A549 (cell line): Measurements from ENCODE around the gene SLC26A1. TPM values are rescaled to one million over a fixed set of nuclear protein-coding genes. Genes with fewer than 3 reads are reported as not detected.

Source experiments
- ATAC-seq, 2 experiments: fragments of 200-7000 bp in 1 of 2; fragments of >200 bp in 1 of 2; cut with Nextera tagmentation in 1 of 2; cut with Tn5 transposase in 1 of 2; 3 replicates each; pipeline versions ENCODE4 v1.8.0 to v1.9.1; 2018 to 2020; ENCODE audit warnings: mild to moderate bottlenecking in 1 of 2, moderate library complexity in 1 of 2
- CTCF ChIA-PET: fragments of 300-600 bp; sonication (Branson Sonifier 250); formaldehyde crosslinking; extraction: SDS; loops from one replicate; lab custom pipeline; 2021; ENCODE audit warnings: antibody characterized with exemption, inconsistent platforms; lab: Yijun Ruan, JAX
- POLR2A ChIA-PET: fragments of 350-600 bp; formaldehyde crosslinking; extraction: SDS; loops from one replicate; lab custom pipeline; 2021; ENCODE audit warnings: antibody characterized with exemption, inconsistent platforms; lab: Yijun Ruan, JAX
- DNase-seq, 2 experiments: peaks; one replicate each; pipeline versions ENCODE4 v3.0.0 to v3.0.0-alpha.2; 2011 to 2016; ENCODE audit warnings: low read depth in 1 of 2, low spot score in 1 of 2
- FAIRE-seq: peaks from 2 replicates; lab custom pipeline; 2011; peaks lifted over from hg19 to GRCh38; lab: Jason Lieb, UNC
- H3K27ac ChIP-seq, 2 experiments: fragments of >200 bp; sonication (Bioruptor Twin); formaldehyde crosslinking; 3 replicates each; pipeline ENCODE4 v1.5.1; 2016 to 2017
- H3K4me1 ChIP-seq: fragments of >200 bp; sonication (Bioruptor Twin); formaldehyde crosslinking; 3 replicates; pipeline ENCODE4 v1.6.1; 2016
- H3K4me2 ChIP-seq: fragments of >200 bp; sonication (Bioruptor Twin); formaldehyde crosslinking; 3 replicates; pipeline ENCODE4 v1.6.1; 2016
- H3K4me3 ChIP-seq: fragments of >200 bp; sonication (Bioruptor Twin); formaldehyde crosslinking; 3 replicates; pipeline ENCODE4 v1.5.1; 2016
- H3K9me3 ChIP-seq: fragments of >200 bp; sonication (Bioruptor Twin); formaldehyde crosslinking; 3 replicates; pipeline ENCODE4 v1.6.1; 2016
- CBX8 ChIP-seq: fragments of 200-600 bp; sonication (generic); IDR thresholded peaks from 2 replicates; pipeline ENCODE4 v1.6.1; 2016
- EHMT2 ChIP-seq: fragments of 200-600 bp; sonication (generic); IDR thresholded peaks from 2 replicates; pipeline ENCODE4 v1.6.1; 2016; ENCODE audit warnings: antibody characterized with exemption, low read depth, mild to moderate bottlenecking, moderate library complexity
- ESRRA ChIP-seq: fragments of 150-350 bp; IDR thresholded peaks from 2 replicates; pipeline ENCODE4 v1.6.1; 2014; ENCODE audit warnings: mild to moderate bottlenecking, low read length, borderline replicate concordance
- HOXA7 ChIP-seq: fragments of 250-450 bp; sonication (Bioruptor Pico); IDR thresholded peaks from 2 replicates; pipeline ENCODE4 v1.5.0; 2020; ENCODE audit warnings: mild to moderate bottlenecking, moderate library complexity
- JUN ChIP-seq, 2 experiments: fragments of >200 bp; sonication (Bioruptor Twin); formaldehyde crosslinking; IDR thresholded peaks; 2 replicates in 1 of 2; 3 replicates in 1 of 2; pipeline ENCODE4 v1.6.1; 2016 to 2017
- KDM1A ChIP-seq: fragments of 200-600 bp; sonication (generic); IDR thresholded peaks from 2 replicates; pipeline ENCODE4 v1.6.1; 2016; ENCODE audit warnings: low read depth, mild to moderate bottlenecking
- MYC ChIP-seq: IDR thresholded peaks from 2 replicates; pipeline ENCODE4 v1.6.1; 2012; ENCODE audit warnings: mild to moderate bottlenecking, inconsistent platforms, low read length, improper control_type of control experiment, borderline replicate concordance
- NFE2L2 ChIP-seq: fragments of 150-350 bp; conservative IDR thresholded peaks from 2 replicates; pipeline ENCODE4 v1.6.1; 2014; ENCODE audit warnings: low read length
- PHF8 ChIP-seq: fragments of 200-600 bp; sonication (generic); IDR thresholded peaks from 2 replicates; pipeline ENCODE4 v1.6.1; 2016; ENCODE audit warnings: low read depth, mild to moderate bottlenecking, antibody characterized with exemption, moderate library complexity, borderline replicate concordance
- POLR2A ChIP-seq: IDR thresholded peaks from 2 replicates; pipeline ENCODE4 v1.6.1; 2012; ENCODE audit warnings: mild to moderate bottlenecking, low read length
- POLR2AphosphoS2 ChIP-seq: conservative IDR thresholded peaks from 2 replicates; pipeline ENCODE4 v1.6.1; 2012; ENCODE audit warnings: low read length, improper control_type of control experiment, inconsistent platforms
- RARB ChIP-seq: fragments of 250-450 bp; sonication (Bioruptor Pico); IDR thresholded peaks from 2 replicates; pipeline ENCODE4 v1.8.0; 2021; ENCODE audit warnings: mild to moderate bottlenecking, moderate library complexity
- SMC3 ChIP-seq: fragments of >200 bp; sonication (Bioruptor Twin); formaldehyde crosslinking; IDR thresholded peaks from 3 replicates; pipeline ENCODE4 v1.6.1; 2018; ENCODE audit warnings: inconsistent platforms
- ZFP36 ChIP-seq: fragments of 450-650 bp; IDR thresholded peaks from 2 replicates; pipeline ENCODE4 v1.6.1; 2014; ENCODE audit warnings: borderline replicate concordance; ENCODE audit not compliant: partially characterized antibody
- ZSCAN20 ChIP-seq: fragments of 250-450 bp; sonication (Bioruptor Pico); IDR thresholded peaks from 2 replicates; pipeline ENCODE4 v1.8.0; 2022; ENCODE audit warnings: mild to moderate bottlenecking, moderate library complexity
- WGBS: methylation state at CpG from one replicate; pipeline ENCODE4 v1.1.6; 2017; ENCODE audit errors: missing lambda C conversion rate; 5-methylcytosine and 5-hydroxymethylcytosine counted together
- polyA plus RNA-seq, 4 experiments: library from polyadenylated mRNA; depleted of rRNA in 3 of 4; stranded (reverse); fragments of >200 nt; fragmentation: RNase III in 1 of 4; extraction: RNeasy Plus Mini Kit Qiagen cat#74134 plus additional on column Dnase treatment in 1 of 4; gene quantifications; 2 replicates in 3 of 4; 3 replicates in 1 of 4; pipeline ENCODE4 v1.2.3, GENCODE V29; 2011 to 2017
- TF ChIP-seq, protein P1 (sequence below): IDR thresholded peaks from 2 replicates; pipeline ENCODE4 v1.6.1; 2012; ENCODE audit warnings: low read depth, borderline replicate concordance
- TF ChIP-seq, protein P2 (sequence below): fragments of 200-600 bp; sonication (generic); IDR thresholded peaks from 2 replicates; pipeline ENCODE4 v1.6.1; 2016; ENCODE audit warnings: antibody characterized with exemption, mild to moderate bottlenecking, moderate library complexity
- TF ChIP-seq, protein P3 (sequence below): fragments of >200 bp; sonication (Bioruptor Twin); formaldehyde crosslinking; IDR thresholded peaks from 3 replicates; pipeline ENCODE4 v1.5.1; 2016
- TF ChIP-seq, protein P4 (sequence below): fragments of >200 bp; sonication (Bioruptor Twin); formaldehyde crosslinking; IDR thresholded peaks from 2 replicates; pipeline ENCODE4 v1.6.1; 2016
- TF ChIP-seq, protein P5 (sequence below): fragments of 250-450 bp; sonication (Bioruptor Pico); IDR thresholded peaks from 2 replicates; pipeline ENCODE4 v1.5.0; 2021; ENCODE audit warnings: mild to moderate bottlenecking, moderate library complexity, borderline replicate concordance
- TF ChIP-seq, protein P6 (sequence below): fragments of >200 bp; sonication (Bioruptor Twin); formaldehyde crosslinking; IDR thresholded peaks from 3 replicates; pipeline ENCODE4 v1.6.1; 2016

Gene SLC26A1
- polyA plus RNA-seq, 2 of the 4 experiments (the other 2 are of a cell fraction): 0.23 to 0.61 TPM

DNA sequence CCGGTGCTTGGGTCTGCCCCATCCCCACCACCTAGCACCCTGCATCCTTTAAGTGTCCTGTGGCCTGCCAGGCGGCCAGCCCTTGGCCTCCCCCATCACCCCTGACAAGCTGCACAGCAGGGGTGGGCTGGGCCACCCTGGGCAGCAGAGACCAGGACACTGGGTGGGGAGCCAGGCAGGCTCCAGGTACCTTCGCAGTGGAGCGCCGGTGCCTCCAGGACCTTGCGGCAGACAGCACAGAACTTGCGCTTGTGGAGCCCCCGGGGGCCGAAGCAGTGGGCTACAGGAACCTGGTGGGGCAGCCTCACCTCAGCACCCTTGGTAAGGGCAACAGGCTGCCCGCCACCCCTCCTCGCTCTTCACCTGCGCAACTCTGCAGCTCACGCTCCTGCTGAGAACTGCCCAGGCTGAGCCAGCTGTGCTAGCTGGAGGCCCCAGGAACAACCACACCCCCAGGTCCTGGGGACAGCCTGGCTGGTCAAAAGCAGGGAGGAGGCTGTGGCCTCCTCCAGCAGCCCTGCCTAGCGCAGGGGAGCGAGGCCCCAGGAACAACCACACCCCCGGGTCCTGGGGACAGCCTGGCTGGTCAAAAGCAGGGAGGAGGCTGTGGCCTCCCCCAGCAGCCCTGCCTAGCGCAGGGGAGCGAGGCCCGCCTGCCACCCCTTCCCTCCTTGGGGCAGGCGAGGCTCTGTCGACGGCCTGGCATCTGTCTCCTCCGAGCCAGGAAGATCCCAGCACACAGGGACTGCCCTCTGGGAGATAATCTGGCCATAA, 24.4 kb downstream of the SLC26A1 start:
- H3K9me3 ChIP-seq: no peaks in the 10 kb centered on the region
- no peak overlapping the region for H3K4me2 ChIP-seq
- WGBS: 100% methylated on average over 5 of the region's 23 CpGs
- H3K4me3 ChIP-seq: no peak overlapping the region
- no peak overlapping the region for H3K27ac ChIP-seq
- TF ChIP-seq ZFP36: no peak
- no peak for TF ChIP-seq RARB (CRISPR knock-in tag)
- no peak for TF ChIP-seq KDM1A
- TF ChIP-seq JUN (IDR thresholded peaks at IDR 0.05): no peak
- no peak for TF ChIP-seq SMC3
- TF ChIP-seq, protein P1, sequence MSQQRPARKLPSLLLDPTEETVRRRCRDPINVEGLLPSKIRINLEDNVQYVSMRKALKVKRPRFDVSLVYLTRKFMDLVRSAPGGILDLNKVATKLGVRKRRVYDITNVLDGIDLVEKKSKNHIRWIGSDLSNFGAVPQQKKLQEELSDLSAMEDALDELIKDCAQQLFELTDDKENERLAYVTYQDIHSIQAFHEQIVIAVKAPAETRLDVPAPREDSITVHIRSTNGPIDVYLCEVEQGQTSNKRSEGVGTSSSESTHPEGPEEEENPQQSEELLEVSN: no peak
- TF ChIP-seq POLR2A: no peak
- TF ChIP-seq, protein P2, sequence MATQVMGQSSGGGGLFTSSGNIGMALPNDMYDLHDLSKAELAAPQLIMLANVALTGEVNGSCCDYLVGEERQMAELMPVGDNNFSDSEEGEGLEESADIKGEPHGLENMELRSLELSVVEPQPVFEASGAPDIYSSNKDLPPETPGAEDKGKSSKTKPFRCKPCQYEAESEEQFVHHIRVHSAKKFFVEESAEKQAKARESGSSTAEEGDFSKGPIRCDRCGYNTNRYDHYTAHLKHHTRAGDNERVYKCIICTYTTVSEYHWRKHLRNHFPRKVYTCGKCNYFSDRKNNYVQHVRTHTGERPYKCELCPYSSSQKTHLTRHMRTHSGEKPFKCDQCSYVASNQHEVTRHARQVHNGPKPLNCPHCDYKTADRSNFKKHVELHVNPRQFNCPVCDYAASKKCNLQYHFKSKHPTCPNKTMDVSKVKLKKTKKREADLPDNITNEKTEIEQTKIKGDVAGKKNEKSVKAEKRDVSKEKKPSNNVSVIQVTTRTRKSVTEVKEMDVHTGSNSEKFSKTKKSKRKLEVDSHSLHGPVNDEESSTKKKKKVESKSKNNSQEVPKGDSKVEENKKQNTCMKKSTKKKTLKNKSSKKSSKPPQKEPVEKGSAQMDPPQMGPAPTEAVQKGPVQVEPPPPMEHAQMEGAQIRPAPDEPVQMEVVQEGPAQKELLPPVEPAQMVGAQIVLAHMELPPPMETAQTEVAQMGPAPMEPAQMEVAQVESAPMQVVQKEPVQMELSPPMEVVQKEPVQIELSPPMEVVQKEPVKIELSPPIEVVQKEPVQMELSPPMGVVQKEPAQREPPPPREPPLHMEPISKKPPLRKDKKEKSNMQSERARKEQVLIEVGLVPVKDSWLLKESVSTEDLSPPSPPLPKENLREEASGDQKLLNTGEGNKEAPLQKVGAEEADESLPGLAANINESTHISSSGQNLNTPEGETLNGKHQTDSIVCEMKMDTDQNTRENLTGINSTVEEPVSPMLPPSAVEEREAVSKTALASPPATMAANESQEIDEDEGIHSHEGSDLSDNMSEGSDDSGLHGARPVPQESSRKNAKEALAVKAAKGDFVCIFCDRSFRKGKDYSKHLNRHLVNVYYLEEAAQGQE: no peak
- TF ChIP-seq, protein P3, sequence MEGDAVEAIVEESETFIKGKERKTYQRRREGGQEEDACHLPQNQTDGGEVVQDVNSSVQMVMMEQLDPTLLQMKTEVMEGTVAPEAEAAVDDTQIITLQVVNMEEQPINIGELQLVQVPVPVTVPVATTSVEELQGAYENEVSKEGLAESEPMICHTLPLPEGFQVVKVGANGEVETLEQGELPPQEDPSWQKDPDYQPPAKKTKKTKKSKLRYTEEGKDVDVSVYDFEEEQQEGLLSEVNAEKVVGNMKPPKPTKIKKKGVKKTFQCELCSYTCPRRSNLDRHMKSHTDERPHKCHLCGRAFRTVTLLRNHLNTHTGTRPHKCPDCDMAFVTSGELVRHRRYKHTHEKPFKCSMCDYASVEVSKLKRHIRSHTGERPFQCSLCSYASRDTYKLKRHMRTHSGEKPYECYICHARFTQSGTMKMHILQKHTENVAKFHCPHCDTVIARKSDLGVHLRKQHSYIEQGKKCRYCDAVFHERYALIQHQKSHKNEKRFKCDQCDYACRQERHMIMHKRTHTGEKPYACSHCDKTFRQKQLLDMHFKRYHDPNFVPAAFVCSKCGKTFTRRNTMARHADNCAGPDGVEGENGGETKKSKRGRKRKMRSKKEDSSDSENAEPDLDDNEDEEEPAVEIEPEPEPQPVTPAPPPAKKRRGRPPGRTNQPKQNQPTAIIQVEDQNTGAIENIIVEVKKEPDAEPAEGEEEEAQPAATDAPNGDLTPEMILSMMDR: no peak
- no peak for TF ChIP-seq ESRRA
- TF ChIP-seq, protein P4, sequence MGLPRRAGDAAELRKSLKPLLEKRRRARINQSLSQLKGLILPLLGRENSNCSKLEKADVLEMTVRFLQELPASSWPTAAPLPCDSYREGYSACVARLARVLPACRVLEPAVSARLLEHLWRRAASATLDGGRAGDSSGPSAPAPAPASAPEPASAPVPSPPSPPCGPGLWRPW: no peak
- TF ChIP-seq, all 56 proteins: peak for 0
- POLR2A ChIA-PET: no interaction called here
- CTCF ChIA-PET: no interaction called here
- ATAC-seq (no peak), DNase-seq (no peak), FAIRE-seq (no peak)
- peaks cover 11% of the 10 kb centered on the region; the same call in 2 of the 3 replicates for H3K4me1 ChIP-seq

DNA sequence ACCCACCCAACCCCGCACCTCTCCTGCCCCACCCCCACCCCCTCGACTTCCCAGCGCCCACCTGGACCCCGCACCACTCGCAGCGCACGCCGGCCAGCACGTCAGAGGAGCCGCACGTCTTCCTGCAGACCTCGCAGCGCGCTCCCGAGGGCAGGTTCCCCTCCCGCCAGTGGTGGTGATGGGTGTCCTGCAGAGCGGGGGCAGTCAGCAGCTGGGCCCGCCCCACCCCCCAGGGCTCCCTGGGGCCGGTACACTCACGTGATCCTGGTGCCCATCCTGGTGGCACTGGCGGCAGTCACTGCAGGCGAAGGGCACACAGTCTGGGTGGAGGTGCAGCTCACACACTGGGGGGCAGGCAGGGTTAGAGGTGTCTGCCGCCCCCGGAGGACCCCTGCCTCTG, 25.0 kb downstream of the SLC26A1 start:
- TF ChIP-seq, protein P5, sequence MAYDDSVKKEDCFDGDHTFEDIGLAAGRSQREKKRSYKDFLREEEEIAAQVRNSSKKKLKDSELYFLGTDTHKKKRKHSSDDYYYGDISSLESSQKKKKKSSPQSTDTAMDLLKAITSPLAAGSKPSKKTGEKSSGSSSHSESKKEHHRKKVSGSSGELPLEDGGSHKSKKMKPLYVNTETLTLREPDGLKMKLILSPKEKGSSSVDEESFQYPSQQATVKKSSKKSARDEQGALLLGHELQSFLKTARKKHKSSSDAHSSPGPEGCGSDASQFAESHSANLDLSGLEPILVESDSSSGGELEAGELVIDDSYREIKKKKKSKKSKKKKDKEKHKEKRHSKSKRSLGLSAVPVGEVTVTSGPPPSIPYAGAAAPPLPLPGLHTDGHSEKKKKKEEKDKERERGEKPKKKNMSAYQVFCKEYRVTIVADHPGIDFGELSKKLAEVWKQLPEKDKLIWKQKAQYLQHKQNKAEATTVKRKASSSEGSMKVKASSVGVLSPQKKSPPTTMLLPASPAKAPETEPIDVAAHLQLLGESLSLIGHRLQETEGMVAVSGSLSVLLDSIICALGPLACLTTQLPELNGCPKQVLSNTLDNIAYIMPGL (CRISPR knock-in tag): no peak
- TF ChIP-seq HOXA7 (CRISPR knock-in tag) (no peak), PHF8 (no peak), NFE2L2 (no peak), ZSCAN20 (CRISPR knock-in tag) (no peak), MYC (no peak), POLR2AphosphoS2 (no peak), EHMT2 (no peak), CBX8 (no peak), KDM1A (no peak)
- TF ChIP-seq, protein P6, sequence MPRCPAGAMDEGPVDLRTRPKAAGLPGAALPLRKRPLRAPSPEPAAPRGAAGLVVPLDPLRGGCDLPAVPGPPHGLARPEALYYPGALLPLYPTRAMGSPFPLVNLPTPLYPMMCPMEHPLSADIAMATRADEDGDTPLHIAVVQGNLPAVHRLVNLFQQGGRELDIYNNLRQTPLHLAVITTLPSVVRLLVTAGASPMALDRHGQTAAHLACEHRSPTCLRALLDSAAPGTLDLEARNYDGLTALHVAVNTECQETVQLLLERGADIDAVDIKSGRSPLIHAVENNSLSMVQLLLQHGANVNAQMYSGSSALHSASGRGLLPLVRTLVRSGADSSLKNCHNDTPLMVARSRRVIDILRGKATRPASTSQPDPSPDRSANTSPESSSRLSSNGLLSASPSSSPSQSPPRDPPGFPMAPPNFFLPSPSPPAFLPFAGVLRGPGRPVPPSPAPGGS: no peak
- ATAC-seq (no peak), FAIRE-seq (no peak), DNase-seq (no peak)
- ChIA-PET CTCF (no interaction called here), POLR2A (no interaction called here)
- WGBS: no CpG with 5 or more reads among the region's 24 CpGs
- Histone ChIP-seq H3K9me3 (no peaks in the 10 kb centered on the region), H3K27ac (no peak overlapping the region), H3K4me2 (no peak overlapping the region), H3K4me1 (peaks cover 10% of the 10 kb centered on the region; the same call in 2 of the 3 replicates), H3K4me3 (no peak overlapping the region)
